HEK293 (cell line): ENCODE results near the gene UNK.

ENCODE experiments used
- CTCF ChIA-PET: fragments of 350-600 bp; formaldehyde crosslinking; extraction: SDS; loops from one replicate; lab custom pipeline; 2021; ENCODE audit warnings: antibody characterized with exemption; lab: Yijun Ruan, JAX
- POLR2A ChIA-PET: fragments of 300-600 bp; formaldehyde crosslinking; extraction: SDS; loops from one replicate; lab custom pipeline; 2020; ENCODE audit warnings: antibody characterized with exemption, inconsistent platforms; lab: Yijun Ruan, JAX
- H3K27ac ChIP-seq: fragments of 200-500 bp; sonication (Bioruptor generic); 2 replicates; pipeline ENCODE4 v1.5.1; 2014; ENCODE audit warnings: low read depth, low read length, control low read depth, inconsistent platforms; ENCODE audit errors: extremely low read depth
- H3K36me3 ChIP-seq, 2 experiments: fragments of 200-500 bp in 1 of 2; sonication (Bioruptor generic) in 1 of 2; 1 replicate in 1 of 2; 2 replicates in 1 of 2; pipeline ENCODE4 v1.5.1; 2014 to 2017; ENCODE audit warnings: inconsistent platforms in 2 of 2, low read length in 2 of 2; ENCODE audit not compliant: control insufficient read depth in 2 of 2, insufficient read depth in 1 of 2
- H3K4me1 ChIP-seq: fragments of 200-500 bp; sonication (Bioruptor generic); 2 replicates; pipeline ENCODE4 v1.5.1; 2014; ENCODE audit warnings: mild to moderate bottlenecking, low read length, inconsistent platforms; ENCODE audit not compliant: control insufficient read depth, insufficient read depth
- H3K4me3 ChIP-seq: 2 replicates; pipeline ENCODE4 v1.5.1; 2011; ENCODE audit warnings: low read depth, mild to moderate bottlenecking, control low read depth, low read length, moderate library complexity
- H3K9me3 ChIP-seq: fragments of 200-500 bp; sonication (Bioruptor generic); 2 replicates; pipeline ENCODE4 v1.5.1; 2014; ENCODE audit warnings: low read depth, low read length, inconsistent platforms; ENCODE audit not compliant: control insufficient read depth, insufficient read depth
- BCL11B ChIP-seq: fragments of 450-650 bp; formaldehyde crosslinking; IDR thresholded peaks from 2 replicates; pipeline ENCODE4 v1.5.1; 2016; ENCODE audit warnings: low read depth, missing biosample characterization, missing genetic modification characterization
- KLF10 ChIP-seq: fragments of 450-650 bp; IDR thresholded peaks from 2 replicates; pipeline ENCODE4 v1.5.1; 2018; ENCODE audit warnings: missing biosample characterization, mild to moderate bottlenecking, missing genetic modification characterization
- WT1 ChIP-seq: fragments of 450-650 bp; formaldehyde crosslinking; IDR thresholded peaks from 2 replicates; pipeline ENCODE4 v1.5.1; 2016; ENCODE audit warnings: missing biosample characterization, missing genetic modification characterization
- ZBTB1 ChIP-seq: fragments of 450-650 bp; formaldehyde crosslinking; IDR thresholded peaks from 2 replicates; pipeline ENCODE4 v1.5.1; 2016; ENCODE audit warnings: missing biosample characterization, missing genetic modification characterization
- ZFP69B ChIP-seq: fragments of 450-650 bp; formaldehyde crosslinking; IDR thresholded peaks from 2 replicates; pipeline ENCODE4 v1.5.1; 2016; ENCODE audit warnings: missing biosample characterization, missing genetic modification characterization
- ZIC2 ChIP-seq: fragments of 450-650 bp; formaldehyde crosslinking; IDR thresholded peaks from 2 replicates; pipeline ENCODE4 v1.5.1; 2016; ENCODE audit warnings: missing biosample characterization, missing genetic modification characterization
- ZNF140 ChIP-seq: fragments of 450-650 bp; formaldehyde crosslinking; IDR thresholded peaks from 2 replicates; pipeline ENCODE4 v1.5.1; 2016; ENCODE audit warnings: missing biosample characterization, missing genetic modification characterization
- ZNF2 ChIP-seq: fragments of 450-650 bp; formaldehyde crosslinking; IDR thresholded peaks from 2 replicates; pipeline ENCODE4 v1.5.1; 2016; ENCODE audit warnings: missing biosample characterization, missing genetic modification characterization
- ZNF274 ChIP-seq, 2 experiments: fragments of 200-500 bp in 1 of 2; fragments of 450-650 bp in 1 of 2; sonication (Bioruptor generic) in 1 of 2; formaldehyde crosslinking in 1 of 2; IDR thresholded peaks; 2 replicates each; pipeline versions ENCODE4 v1.5.1 to v1.6.1; 2014 to 2016; ENCODE audit warnings: borderline replicate concordance in 1 of 2, inconsistent platforms in 1 of 2, low read length in 1 of 2, missing biosample characterization in 1 of 2, missing genetic modification characterization in 1 of 2
- ZNF292 ChIP-seq: fragments of 450-650 bp; formaldehyde crosslinking; IDR thresholded peaks from 2 replicates; pipeline ENCODE4 v1.5.1; 2016; ENCODE audit warnings: low read depth, missing biosample characterization, missing genetic modification characterization, borderline replicate concordance
- ZNF426 ChIP-seq: fragments of 450-650 bp; formaldehyde crosslinking; IDR thresholded peaks from 2 replicates; pipeline ENCODE4 v1.5.1; 2017; ENCODE audit warnings: missing biosample characterization, missing genetic modification characterization, mild to moderate bottlenecking, inconsistent platforms, moderate library complexity
- ZNF449 ChIP-seq: fragments of 450-650 bp; formaldehyde crosslinking; IDR thresholded peaks from 2 replicates; pipeline ENCODE4 v1.5.1; 2017; ENCODE audit warnings: missing biosample characterization, mild to moderate bottlenecking, missing genetic modification characterization, moderate library complexity
- ZNF529 ChIP-seq: fragments of 450-650 bp; formaldehyde crosslinking; IDR thresholded peaks from 2 replicates; pipeline ENCODE4 v1.5.1; 2017; ENCODE audit warnings: missing genetic modification characterization, missing biosample characterization; ENCODE audit not compliant: insufficient replicate concordance
- ZNF548 ChIP-seq: fragments of 450-650 bp; formaldehyde crosslinking; IDR thresholded peaks from 2 replicates; pipeline ENCODE4 v1.5.1; 2016; ENCODE audit warnings: missing biosample characterization, missing genetic modification characterization
- ZNF549 ChIP-seq: fragments of 450-650 bp; IDR thresholded peaks from 2 replicates; pipeline ENCODE4 v1.5.1; 2018; ENCODE audit warnings: missing biosample characterization, missing genetic modification characterization, mild to moderate bottlenecking, inconsistent platforms, moderate library complexity
- ZNF560 ChIP-seq: fragments of 450-650 bp; formaldehyde crosslinking; IDR thresholded peaks from 2 replicates; pipeline ENCODE4 v1.5.1; 2017; ENCODE audit warnings: missing biosample characterization, missing genetic modification characterization, borderline replicate concordance
- ZNF561 ChIP-seq: fragments of 450-650 bp; IDR thresholded peaks from 2 replicates; pipeline ENCODE4 v1.5.1; 2018; ENCODE audit warnings: missing biosample characterization, missing genetic modification characterization, borderline replicate concordance
- ZNF610 ChIP-seq: fragments of 450-650 bp; formaldehyde crosslinking; IDR thresholded peaks from 2 replicates; pipeline ENCODE4 v1.5.1; 2016; ENCODE audit warnings: missing biosample characterization, missing genetic modification characterization, borderline replicate concordance
- ZNF830 ChIP-seq: fragments of 450-650 bp; IDR thresholded peaks from 2 replicates; pipeline ENCODE4 v1.5.0; 2018; ENCODE audit warnings: missing biosample characterization, missing genetic modification characterization, low read depth, mild to moderate bottlenecking, moderate library complexity
- ZSCAN4 ChIP-seq: fragments of 450-650 bp; formaldehyde crosslinking; IDR thresholded peaks from 2 replicates; pipeline ENCODE4 v1.5.1; 2017; ENCODE audit warnings: missing biosample characterization, missing genetic modification characterization
- TF ChIP-seq, protein P1 (sequence below): fragments of 450-650 bp; formaldehyde crosslinking; IDR thresholded peaks from 2 replicates; pipeline ENCODE4; 2016; ENCODE audit warnings: missing biosample characterization, missing genetic modification characterization
- TF ChIP-seq, protein P2 (sequence below): fragments of 450-650 bp; formaldehyde crosslinking; IDR thresholded peaks from 2 replicates; pipeline ENCODE4 v1.5.1; 2016; ENCODE audit warnings: missing biosample characterization, missing genetic modification characterization
- TF ChIP-seq, protein P3 (sequence below): fragments of 450-650 bp; formaldehyde crosslinking; optimal IDR thresholded peaks from 2 replicates; pipeline ENCODE3; 2016; ENCODE audit warnings: missing biosample characterization, mild to moderate bottlenecking, missing genetic modification characterization

UNK gene

DNA sequence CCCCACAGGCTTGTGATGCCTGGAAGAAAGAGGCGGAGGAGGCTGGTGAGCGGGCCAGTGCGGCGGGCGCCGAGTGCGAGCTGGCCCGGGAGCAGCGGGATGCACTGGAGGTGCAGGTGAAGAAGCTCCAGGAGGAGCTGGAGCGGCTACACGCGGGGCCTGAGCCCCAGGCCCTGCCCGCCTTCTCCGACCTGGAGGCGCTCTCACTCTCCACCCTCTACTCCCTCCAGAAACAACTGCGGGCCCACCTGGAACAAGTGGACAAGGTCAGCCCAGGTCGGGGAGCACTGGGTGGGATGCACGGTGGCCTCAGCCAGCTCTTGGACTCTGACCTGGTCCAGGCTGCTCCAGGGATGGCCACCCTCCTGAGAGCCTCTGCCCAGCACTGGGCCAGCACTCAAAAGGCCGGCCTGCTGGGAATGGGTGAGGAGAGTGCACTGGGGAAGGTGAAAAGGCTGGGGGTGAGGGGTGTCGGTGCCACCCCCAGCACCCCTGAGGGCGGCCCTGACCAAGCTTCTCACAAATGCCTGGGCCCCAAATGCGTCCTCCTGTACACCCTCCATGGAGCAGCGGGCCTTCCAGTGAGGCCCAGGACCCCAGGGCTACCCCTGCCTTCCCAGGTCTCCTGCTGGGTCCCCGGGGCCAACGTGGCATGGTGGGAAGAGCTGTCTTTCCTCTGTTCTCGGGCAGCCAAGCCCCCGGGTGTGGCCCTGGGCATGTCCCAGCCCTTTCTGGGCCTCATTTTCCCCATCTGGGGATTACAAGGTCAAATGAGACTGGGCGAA lies 38.8 kb downstream of the UNK start (continued):
- TF ChIP-seq ZSCAN4 (tag by site-specific recombination) (no peak), ZIC2 (tag by site-specific recombination) (peak; percentile 42), ZNF140 (no peak), ZFP69B (tag by site-specific recombination) (no peak), ZBTB1 (tag by site-specific recombination) (no peak), WT1 (tag by site-specific recombination) (no peak), ZNF2 (tag by site-specific recombination) (no peak)
- TF ChIP-seq, protein P1, sequence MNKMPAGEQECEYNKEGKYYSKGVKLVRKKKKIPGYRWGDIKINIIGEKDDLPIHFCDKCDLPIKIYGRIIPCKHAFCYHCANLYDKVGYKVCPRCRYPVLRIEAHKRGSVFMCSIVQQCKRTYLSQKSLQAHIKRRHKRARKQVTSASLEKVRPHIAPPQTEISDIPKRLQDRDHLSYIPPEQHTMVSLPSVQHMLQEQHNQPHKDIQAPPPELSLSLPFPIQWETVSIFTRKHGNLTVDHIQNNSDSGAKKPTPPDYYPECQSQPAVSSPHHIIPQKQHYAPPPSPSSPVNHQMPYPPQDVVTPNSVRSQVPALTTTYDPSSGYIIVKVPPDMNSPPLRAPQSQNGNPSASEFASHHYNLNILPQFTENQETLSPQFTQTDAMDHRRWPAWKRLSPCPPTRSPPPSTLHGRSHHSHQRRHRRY (tag by site-specific recombination), result no peak

DNA sequence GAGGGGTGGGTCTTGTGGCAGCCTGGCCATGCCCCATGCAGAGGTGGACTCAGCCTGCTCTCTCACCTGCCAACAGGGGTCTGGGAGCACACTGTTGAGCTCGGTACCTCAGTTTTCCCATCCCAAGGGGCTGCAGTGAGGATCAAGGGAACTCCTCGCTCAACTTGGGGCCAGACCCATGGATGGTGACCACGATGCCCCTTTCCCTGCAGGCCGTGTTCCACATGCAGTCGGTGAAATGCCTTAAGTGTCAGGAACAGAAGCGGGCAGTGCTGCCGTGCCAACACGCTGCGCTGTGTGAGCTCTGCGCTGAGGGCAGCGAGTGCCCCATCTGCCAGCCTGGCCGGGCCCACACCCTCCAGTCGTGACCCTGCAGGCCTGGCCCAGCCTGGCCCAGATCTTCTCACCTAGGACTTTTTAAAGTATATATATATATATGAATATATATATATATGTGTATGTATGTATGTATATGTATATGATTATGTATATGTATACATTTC lies 39.5 kb downstream of the UNK start:
- Histone ChIP-seq H3K4me1 (no peaks in the 10 kb centered on the region), H3K9me3 (no peaks in the 10 kb centered on the region), H3K4me3 (no peak overlapping the region), H3K27ac (no peak overlapping the region), H3K36me3 (peaks cover 15 to 72% of the 10 kb centered on the region in 2 experiments)
- TF ChIP-seq ZNF426 (tag by site-specific recombination) (no peak), ZNF549 (tag by site-specific recombination) (no peak), ZNF561 (tag by site-specific recombination) (no peak), BCL11B (no peak), ZNF292 (tag by site-specific recombination) (no peak), KLF10 (tag by site-specific recombination) (no peak), ZNF274 (IDR thresholded peaks at IDR 0.05; ENCODE audit: low read length) (no peak), ZNF274 (tag by site-specific recombination; IDR thresholded peaks at IDR 0.05; ENCODE audit: borderline replicate concordance) (no peak), ZFP69B (tag by site-specific recombination) (no peak)
- TF ChIP-seq, protein P2, sequence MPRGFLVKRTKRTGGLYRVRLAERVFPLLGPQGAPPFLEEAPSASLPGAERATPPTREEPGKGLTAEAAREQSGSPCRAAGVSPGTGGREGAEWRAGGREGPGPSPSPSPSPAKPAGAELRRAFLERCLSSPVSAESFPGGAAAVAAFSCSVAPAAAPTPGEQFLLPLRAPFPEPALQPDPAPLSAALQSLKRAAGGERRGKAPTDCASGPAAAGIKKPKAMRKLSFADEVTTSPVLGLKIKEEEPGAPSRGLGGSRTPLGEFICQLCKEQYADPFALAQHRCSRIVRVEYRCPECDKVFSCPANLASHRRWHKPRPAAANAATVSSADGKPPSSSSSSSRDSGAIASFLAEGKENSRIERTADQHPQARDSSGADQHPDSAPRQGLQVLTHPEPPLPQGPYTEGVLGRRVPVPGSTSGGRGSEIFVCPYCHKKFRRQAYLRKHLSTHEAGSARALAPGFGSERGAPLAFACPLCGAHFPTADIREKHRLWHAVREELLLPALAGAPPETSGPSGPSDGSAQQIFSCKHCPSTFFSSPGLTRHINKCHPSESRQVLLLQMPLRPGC (tag by site-specific recombination), result no peak
- ChIA-PET CTCF (interaction anchor here (3.3 kb wide), 1 partner anchor 7 kb away, joined by 23 read pairs; no protein-coding TSS in a partner anchor), POLR2A (interaction anchor here (0.8 to 2.4 kb wide), 2 partner anchors 18 to 44 kb away, joined by 3 to 8 read pairs; no protein-coding TSS in a partner anchor)

DNA sequence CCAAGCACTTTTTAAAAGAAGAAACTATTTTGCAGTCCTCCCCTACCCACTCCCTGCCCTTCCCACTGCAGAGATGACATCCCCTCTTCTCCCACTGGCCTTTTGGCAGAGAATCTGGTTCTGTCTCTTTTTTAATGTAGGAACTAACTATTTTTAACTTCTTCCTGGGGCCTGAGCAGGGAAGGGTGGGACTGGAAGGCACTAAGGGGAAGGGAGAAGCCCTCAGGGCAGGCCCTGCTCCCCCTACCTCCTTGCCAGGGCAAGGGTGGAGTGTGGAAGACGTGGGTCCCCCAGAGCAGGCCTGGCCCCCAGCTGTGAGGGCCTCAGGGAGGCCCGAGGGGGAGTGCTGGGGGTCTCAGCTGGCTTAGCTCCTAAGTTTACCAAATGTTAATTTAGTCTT lies 40.1 kb downstream of the UNK start:
- no peak overlapping the region for H3K4me3 ChIP-seq
- CTCF ChIA-PET, result interaction anchor here (3.3 to 4.0 kb wide), 2 partner anchors 8 to 22 kb away, joined by 23 to 25 read pairs; no protein-coding TSS in a partner anchor
- 0 out of 2 replicates have a peak overlapping the region, but pooled peaks have one; percentile 17 for H3K27ac ChIP-seq
- POLR2A ChIA-PET, result interaction anchor here (0.6 to 1.3 kb wide), 2 partner anchors 29 to 48 kb away, joined by 4 to 7 read pairs; no protein-coding TSS in a partner anchor
- no peaks in the 10 kb centered on the region for H3K9me3 ChIP-seq
- peaks cover 12 to 67% of the 10 kb centered on the region in 2 experiments for H3K36me3 ChIP-seq
- no peaks in the 10 kb centered on the region for H3K4me1 ChIP-seq
- TF ChIP-seq ZNF548, result no peak
- no peak for TF ChIP-seq ZNF830 (tag by site-specific recombination)
- TF ChIP-seq ZNF610 (tag by site-specific recombination), result no peak
- TF ChIP-seq ZNF560 (tag by site-specific recombination), result no peak
- no peak for TF ChIP-seq ZNF449
- TF ChIP-seq ZNF529, result no peak
- TF ChIP-seq, protein P1 (tag by site-specific recombination), result no peak
- TF ChIP-seq, protein P3, sequence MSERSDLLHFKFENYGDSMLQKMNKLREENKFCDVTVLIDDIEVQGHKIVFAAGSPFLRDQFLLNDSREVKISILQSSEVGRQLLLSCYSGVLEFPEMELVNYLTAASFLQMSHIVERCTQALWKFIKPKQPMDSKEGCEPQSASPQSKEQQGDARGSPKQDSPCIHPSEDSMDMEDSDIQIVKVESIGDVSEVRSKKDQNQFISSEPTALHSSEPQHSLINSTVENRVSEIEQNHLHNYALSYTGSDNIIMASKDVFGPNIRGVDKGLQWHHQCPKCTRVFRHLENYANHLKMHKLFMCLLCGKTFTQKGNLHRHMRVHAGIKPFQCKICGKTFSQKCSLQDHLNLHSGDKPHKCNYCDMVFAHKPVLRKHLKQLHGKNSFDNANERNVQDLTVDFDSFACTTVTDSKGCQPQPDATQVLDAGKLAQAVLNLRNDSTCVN (tag by site-specific recombination), result no peak
